NCI-H446 (cell line): ENCODE results near the gene MRPL46.

Experiments
- DNase-seq, 2 experiments: peaks; one replicate each; lab custom pipeline; 2025; lab: John Stamatoyannopoulos, UW

The MRPL46 gene

DNA sequence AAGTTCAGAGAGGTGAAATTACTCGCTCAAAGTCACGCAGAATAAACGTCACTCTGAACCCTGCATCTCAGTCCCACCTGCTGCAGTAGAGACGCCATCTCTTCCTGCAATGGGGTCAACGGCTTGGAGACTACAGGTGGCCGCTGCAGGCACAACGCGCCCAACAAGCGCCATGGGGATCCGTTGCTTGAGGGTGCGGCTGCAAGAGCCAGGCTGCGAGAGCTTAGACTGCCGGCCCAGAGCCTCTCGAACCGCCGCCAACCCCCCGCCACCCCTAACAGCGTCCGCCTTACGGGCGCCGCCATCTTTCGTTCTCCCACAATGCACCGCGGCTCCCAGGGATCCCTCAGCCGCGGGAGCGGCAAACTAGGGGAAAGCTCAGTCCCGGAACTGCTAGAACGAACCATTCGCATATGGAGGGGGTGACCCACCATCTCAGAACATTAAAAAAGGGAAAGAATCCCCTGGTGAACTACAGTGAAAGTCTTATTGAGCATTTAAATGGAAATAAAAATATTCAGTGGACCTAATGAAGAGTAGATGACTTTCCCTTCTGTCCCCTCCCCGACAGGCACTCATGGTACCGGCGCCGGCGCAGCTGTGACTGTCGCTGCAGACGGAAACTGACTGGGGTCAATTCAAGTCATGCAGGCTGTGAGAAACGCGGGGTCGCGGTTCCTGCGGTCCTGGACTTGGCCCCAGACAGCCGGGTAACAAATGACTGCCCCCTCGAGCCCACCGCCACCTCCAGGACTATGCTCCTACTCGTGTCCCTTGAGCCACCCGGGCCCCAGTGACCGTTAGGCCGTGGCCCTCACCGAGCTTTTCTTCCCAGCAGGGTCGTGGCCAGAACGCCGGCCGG lies at the start of gene MRPL46, which contains the start of gene MRPS11:
MRPL46 (minus strand) TSS at position 316 of the 862 bp plus-strand sequence; CDS start at position 305, 11 bp downstream.
MRPS11 (plus strand) TSS at position 636 of the 862 bp plus-strand sequence; CDS start at position 646, 10 bp downstream.
- DNase-seq = peak; percentile 82 to 91

DNA sequence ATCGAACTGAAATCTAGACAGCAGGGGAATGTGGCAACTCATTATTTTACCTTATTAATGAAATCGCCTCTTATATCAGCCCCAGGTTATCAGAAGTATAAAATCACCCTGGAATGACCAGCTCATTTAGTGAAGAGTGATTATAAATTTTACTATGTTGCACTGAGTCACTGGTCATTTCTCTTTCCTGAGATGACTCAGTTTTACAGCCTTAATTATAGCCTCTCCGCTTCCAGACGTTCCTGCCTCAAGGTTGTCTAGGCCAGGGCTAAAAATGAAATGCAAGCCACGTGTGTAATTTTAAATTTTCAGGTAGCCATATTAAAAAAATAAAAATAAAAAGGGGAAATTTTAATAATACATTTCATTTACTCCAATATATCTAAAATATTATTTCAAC lies 46.0 kb upstream of the MRPL46 start:
- no peak for DNase-seq

DNA sequence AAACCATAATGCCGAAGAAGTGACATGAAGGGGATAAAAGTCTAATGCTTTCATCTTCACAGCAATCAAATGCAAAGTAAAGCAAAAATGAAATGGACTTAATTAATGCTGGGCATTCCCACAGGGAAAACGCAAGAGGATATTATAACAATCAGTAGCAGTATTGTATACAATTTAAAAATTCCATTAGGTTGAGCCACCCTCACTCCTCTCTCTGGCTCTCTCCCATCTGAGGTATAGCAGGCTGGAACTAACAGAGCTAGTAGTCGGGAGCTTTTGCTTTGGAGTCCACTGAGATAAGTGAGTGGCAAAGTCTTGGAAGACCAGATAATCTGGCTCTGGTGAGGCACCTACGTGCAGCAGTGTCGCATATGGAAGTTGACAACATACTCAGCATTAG lies 45.4 kb upstream of the MRPL46 start:
- no peak for DNase-seq

DNA sequence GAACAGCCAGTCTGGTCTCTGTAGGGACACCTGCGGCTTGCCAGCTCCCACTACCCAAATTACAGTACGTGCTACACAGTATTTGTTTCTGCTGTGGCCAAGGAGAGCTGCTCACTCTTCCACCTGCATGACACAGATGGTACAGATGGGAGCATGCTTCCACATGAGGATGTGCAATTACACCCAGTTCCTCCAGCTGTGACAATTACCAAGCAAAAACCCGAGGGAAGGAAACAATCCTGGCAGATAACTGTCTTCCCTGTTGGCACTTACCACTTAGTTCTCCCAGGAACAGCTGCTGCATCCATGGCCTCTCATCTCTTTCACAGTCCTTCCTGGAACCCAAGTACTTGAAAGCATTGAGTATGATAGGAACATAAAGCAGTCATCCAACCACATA lies 44.9 kb upstream of the MRPL46 start:
- DNase-seq = no peak

DNA sequence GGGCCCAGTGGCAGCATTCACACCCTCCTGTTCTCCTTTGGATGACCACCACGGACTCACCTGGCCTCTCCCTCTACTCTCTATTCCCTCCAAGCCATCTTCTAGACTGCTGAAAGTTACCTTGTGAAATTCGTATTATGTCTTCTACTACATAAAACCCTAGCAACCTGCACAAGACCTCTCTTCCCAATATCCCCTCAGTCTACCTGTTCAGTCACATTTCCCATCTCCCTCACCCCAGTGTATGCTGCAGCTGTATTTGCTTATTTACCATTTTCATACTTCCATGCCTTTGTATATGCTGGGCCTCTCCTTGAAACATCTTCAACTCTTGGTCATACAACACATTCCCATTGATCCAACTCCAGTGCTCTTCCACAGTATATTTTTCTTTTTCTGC lies 44.0 kb upstream of the MRPL46 start:
- no peak for DNase-seq

DNA sequence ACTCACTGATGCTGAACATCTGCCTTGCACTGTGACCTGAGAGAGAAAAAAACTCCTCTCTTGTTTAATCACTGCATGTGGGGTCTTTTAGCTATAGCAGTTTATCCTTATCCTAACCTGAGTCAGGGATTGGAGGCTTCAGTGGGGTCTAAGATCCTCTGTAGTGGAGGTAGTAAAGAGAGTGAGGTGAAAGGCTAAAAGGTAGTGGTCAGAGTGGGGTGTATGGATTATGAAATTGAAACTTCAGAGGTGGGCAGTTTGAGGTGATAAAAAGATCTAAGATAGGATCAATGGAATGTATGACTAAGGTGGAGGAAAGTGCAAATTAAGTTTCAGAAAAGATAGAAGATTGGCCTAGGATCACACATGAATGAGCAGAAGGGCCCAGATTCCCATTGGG lies 42.8 kb upstream of the MRPL46 start:
- DNase-seq = no peak

DNA sequence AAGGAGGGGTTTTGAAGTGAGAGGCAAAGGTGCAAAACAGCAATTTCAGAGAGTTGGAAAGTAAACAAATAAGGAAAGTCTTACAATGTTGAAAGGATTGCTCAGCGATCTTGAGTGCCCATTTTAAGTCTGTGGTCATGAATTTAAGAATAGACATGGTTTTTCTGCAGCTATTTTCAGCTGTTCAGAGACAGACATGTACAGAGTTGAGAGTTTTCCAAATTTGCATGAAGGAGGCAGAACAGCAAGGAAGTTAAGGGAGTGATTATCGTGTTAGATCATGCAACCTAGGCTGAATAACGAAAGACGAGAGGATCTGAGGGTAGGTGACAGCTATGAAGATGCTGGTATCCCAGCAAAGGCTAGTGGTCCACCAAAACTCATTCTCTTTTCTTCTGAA lies 42.1 kb upstream of the MRPL46 start:
- no peak for DNase-seq

DNA sequence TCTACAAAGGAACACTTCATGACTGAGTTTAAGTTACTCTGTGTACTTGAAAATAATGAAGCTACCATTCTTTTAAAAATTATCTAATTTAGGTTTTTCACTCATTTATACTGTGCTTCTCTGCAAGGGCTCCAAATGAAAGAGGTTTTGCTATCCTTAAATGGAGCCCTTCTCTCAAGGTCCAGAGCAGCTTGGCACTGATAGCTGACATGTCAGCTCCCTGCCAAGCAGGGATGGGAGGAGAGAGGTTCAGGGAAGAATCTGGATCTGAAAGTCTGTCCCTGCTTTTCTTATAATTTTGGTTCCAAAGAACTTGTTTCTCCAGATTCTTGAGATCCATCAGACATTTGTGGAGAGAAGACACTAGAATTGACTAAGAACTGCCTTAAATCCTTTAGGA lies 39.4 kb upstream of the MRPL46 start:
- no peak for DNase-seq

DNA sequence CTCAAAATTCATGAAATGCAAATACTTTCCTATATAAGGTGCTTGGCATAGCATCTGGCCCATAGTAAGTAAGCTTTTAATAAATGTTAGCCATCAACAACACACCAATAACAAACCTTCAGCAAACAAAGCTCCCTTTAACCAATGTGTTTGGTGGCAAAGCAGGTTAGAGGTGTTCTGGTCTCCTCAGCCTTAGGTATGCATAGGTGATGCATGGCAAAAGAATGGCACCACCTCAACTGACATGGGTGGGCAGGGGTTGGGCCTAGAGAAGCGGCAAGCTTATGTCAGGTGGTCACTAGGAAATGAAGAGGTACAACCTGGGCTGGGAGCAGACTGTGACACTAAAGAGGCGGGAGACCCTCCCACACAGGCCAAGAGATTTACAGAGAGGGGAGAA lies 38.5 kb upstream of the MRPL46 start:
- no peak for DNase-seq

DNA sequence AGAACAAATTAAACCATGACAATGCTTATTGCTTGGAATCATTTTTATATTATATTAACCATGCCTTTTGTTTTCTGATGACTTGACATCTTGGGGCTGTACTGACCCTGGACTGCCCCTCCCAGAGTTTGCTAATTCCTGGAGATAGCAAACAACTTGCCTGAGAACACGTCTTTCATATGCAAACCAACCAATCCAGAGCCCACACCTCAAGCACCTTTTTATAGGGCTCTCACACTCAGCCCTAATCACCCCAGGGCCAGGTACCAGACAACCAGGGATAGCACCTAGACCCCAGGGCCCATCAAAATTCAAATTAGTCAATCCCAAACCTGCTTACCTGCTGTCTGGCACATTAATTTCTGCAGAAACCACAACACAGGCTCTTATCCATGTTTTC lies 37.3 kb upstream of the MRPL46 start:
- DNase-seq = no peak

DNA sequence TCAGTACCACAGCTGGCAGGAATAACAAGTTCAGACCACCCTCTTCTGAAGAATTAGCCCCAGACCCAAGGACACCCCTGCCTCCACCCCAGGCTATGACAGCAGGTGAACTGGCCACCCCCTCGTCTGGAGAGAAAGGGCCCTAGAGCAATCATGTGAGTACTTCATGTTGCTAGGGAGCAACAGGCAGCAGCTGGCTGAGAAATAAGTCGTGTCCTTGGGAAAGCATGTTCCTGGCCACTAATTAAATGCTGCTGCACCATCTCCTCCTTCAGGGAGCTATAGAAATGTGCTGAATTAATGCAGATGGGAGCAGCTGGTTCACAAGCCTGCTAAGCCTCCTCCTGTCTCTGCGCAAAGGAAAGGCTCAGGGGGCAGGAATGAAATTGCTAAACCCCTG lies 31.8 kb upstream of the MRPL46 start:
- DNase-seq = no peak

DNA sequence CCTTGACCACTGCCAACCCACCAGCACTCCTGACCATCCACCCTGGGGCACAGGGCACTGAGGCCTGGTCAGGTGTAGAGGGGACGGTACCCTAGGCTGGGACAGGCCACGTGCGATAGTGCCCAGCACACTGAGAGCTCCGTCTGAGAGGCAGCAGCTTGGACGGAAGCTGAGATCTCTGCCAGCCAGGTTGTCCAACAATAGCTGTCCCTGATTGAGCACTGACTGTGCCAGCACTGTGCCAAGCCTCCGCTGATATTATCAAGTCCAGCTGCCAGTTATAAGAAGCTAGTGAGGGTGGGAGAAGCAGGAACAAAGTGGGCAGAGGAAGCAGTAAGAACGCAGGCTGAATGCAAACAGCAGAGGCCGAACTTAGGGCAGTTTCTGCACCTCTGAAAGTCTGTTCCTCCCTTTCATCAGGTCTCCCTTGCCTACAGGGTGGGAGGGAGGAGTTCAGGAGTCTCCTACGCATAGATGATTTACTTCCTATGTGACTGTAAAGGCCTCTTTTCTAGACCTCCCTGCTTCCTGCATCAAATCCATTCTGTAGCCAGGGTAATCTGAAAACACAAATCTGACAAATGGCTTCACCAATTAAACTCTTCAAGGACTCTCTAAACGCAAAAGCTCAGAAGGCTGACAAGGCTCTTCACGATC lies 30.0 kb upstream of the MRPL46 start:
- no peak for DNase-seq

DNA sequence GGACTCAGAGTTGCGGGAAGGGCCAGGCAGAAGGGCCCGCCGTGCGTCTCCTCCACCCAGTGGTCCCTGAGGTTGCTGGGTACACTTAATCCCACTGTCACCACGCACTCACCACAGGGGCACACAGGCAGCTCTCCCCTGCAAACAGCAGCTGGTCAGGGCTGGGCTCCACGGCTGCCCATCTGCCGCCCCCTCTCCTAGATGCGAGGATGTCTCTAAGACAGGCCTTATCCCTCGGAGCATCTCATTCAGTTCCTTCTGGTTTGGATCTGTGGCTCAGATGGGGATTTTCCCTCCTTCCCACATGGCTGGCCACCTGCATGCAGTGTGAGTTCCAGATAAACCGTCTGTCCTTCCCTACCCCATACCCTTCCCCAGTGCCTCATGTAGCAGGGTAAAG lies 26.7 kb upstream of the MRPL46 start:
- no peak for DNase-seq

DNA sequence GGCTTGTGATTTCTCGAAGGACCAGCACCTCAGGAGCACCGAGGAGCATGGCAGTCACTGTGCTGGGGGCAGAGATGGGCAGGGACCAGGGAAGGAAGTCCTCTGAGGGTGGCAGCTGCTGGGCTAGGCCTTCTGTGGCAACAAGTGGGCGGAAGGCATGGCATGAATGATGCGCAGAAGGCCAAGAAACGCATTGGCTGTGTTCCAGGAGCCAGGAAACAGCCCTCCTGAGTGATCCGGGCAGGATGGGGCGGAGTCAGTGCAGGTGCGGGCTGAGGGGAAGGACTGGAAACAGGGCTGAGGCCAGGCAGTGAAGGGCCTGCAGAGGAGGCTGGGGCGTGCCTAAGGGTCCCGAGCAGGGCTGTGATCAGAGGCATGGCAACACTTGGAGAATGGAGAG lies 24.0 kb upstream of the MRPL46 start:
- no peak for DNase-seq

DNA sequence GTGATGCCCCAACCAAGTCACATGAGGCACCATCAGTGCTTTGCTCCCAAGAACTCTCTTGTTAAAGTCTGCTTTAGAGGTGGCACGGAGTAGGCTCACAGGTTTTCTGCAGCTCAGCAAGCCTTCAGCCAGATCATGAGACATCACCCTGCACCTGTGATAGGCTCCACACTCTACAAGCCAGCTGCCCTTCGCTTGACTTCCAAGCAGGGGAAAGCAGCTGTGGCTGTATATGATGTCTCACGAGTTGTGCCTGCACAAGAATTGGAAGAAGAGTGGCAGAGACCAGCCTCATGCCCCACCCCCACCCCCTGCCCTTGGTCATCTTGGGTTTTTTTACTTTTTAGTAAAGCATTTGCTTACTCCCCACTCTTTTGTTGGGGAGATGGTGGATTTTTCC lies 22.8 kb upstream of the MRPL46 start:
- DNase-seq = no peak

DNA sequence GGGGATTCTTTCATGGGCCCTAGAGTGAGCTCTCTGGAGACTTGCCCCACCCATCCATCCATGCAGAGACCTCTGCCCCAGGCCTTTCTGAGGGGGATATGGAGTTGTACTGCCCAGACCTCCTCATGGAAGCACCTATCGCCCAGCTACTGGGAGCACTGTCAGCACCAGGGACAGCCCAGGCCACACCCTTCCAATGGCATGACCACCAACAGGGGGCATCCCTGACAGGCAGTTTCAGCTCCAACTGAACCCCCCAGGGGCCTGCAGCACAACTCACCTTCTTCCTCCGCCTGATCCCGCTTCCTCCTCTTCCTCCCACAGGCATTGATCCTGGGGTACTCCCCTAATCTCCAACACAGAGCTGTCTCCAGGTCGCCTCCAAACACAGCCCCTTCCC lies 22.1 kb upstream of the MRPL46 start:
- DNase-seq = no peak

DNA sequence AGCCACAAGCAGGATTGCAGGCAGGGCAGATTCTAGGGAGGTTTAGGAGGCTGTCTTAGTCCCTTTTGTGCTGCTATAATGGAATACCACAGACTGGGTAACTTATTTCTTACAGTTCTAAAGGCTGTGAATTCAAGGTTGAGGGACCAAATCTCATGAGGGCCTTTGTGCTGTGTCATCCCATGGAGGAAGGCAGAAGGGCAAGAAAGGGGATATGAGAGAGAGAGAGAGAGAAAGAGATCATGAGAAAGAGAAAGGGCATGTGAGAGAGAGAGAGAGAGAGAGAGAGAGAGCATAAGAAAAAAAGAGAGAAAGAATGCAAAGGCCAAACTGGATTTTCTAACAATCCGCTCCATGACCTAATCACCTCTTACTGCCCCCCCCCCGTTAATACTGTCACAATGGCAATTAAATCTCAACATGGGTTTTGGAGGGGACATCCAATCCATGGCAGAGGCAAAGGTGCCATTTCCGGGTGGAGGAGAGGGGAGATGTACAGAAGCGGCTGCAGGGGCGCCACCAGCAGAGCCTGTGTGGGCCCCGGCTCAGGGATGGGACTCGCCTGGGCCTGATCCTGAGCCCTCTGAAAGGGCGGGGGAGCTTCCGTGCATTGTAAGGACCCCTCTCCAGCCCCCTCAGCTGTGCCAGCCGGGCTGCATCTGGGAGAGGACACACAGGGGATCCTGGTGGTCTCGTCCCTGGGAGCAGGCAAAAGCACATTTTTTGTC lies 20.8 kb upstream of the MRPL46 start:
- no peak for DNase-seq

DNA sequence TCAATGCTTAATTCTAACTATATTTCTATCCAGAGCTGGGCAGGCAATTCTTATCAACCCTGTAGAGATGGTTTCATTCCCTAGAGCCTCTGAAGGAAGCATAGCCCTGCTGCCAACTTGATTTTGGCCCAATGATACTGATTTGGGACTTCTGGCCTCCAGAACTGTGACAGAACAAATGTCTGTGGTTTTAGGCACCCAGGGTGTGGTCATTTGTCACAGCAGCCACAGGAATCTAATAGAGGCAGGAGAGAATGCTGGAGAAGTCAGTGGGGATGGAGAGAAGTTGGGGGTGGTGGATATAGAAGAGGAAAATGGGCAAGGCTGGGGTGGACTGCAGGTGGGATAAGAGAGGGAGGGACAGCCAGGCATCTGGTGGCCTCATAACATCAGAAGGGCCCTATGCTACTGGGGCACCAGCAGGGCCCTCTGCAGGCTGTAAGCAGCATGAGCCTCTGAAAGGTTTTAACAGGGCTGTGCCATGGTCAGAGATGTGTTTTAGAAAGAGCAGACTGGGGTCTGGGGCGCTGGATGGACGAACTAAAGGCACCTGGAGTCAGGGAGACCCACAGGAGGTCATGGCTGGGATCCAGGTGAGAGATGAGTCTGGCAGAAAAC lies 20.1 kb upstream of the MRPL46 start:
- DNase-seq = no peak

DNA sequence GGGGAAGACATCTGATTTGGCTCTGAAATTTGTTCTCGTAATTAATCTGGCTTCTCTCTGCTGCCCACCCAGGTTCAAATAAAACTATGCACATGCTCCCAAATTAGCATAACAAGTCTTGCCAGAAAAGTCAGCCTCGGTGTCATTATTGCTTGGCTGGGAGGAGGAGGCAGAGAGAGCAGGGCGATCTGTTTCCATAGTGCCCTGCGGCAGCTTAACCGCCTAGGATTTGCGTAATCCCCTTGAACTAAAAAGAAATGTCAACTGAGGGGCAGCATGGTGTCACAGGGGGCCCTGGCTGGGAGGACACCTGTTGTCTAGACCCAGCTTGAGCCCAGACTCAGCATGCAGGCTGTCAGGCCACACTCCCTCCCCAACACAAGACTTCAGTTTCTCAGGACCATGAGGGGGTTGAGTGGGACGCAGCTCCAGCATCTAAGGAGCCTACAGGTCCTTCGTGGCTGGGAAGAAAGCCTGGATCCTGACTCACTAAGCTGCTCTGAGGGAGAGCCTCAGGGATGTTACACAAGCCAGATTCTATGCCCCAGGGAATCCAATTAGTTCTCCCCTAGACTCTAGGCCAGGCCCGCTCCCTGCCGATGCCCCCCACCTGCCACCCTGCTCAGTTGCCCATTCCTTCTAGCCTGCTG lies 17.6 kb upstream of the MRPL46 start:
- no peak for DNase-seq

DNA sequence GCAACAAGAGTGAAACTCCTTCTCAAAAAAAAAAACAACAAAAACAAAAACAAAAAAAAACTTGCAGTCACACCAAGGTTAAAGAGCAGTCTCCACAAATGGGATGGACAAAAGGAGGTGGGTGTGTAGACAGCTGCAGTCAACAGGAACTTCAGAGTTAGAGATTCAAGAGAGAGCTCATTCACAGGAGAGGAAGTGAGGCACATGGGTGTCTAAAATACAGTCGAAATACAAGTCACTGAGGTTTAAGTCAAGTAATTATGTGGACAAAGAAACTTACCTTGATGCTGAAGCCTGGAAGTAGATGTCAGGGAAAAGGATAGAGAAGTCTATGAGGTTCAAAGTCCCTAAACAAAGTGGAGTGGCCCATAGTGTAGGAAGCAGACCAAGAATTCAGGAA lies 15.1 kb upstream of the MRPL46 start:
- DNase-seq = no peak

DNA sequence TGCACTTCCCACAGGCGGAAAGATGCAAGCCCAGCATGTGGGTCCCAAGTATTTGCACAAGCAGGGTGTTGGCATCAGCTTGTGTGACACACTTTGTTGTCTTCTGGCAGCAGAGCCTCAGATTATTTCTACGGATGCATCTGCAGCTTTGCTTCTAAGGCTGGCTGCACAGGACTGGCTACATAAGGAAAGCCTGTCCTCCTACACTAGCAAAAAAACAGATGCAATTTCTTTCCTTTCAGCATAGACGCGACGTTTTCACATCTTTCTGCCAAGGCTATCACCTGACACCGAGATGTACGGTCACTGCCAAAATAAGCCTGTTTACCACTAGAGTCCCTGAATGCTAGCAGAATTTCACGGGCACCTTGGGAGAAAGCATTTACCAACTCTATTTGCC lies 13.8 kb upstream of the MRPL46 start:
- no peak for DNase-seq

DNA sequence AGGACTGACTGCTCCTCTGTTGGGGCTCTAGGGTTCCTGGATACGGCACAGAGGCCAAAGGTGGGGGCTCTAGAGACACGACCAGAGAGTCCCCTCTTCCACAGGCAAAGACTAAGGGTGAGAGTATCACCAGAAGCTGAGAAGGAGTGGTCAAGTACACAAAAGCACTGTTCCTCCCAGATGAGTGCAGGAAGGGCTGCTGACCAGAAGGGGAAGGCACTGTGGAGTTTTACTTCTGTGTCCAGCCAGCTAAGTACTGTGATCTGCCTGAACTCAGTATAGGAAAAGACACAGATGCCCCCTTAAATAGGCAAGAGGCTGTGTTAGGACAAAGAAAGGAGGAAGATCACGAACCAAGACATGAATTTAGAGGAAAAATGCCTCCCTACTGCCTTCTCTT lies 12.0 kb upstream of the MRPL46 start:
- no peak for DNase-seq
